ENCODE results near the gene PON2.
A peak's percentile ranks its signal among the peaks of the same experiment; 100 is the strongest.

PON2 gene

DNA sequence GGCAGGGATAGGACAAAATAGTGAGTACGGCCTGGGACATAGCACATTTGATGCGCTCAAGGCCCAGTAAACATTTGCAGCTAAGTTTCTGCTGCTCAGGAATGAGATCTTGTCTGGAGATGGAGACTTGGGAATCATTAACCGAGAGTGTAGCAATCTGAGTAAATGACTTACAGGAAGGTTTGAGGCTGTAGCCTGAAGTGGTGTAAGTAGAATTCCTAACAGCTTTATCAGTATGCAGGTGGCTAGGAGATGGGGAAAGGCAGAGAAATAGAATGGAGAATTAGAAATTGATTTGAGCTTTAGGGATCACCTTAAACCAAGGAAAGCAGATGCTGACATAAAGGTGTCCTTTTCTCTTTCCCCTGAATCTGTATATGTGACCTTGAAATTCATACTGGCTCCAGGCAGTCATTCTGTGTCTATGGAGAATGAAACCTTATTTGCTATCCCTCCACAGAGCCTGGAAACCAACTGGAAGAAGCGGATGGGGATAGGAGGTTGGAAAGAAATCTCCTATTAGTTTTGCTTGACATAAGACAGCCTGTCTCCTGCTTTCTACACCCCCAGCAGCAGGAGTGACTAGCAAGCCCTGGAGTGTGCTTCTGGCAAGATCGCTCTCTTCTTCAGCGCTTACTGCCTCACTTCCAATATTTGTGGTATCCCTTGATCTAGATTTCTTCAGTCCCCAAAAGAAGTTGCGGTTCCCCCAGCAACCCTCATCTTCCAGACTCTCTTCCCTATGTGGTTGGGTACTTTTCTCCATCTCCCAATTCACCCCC lies 6.4 kb upstream of the PON2 start:
- no peak for DNase-seq

DNA sequence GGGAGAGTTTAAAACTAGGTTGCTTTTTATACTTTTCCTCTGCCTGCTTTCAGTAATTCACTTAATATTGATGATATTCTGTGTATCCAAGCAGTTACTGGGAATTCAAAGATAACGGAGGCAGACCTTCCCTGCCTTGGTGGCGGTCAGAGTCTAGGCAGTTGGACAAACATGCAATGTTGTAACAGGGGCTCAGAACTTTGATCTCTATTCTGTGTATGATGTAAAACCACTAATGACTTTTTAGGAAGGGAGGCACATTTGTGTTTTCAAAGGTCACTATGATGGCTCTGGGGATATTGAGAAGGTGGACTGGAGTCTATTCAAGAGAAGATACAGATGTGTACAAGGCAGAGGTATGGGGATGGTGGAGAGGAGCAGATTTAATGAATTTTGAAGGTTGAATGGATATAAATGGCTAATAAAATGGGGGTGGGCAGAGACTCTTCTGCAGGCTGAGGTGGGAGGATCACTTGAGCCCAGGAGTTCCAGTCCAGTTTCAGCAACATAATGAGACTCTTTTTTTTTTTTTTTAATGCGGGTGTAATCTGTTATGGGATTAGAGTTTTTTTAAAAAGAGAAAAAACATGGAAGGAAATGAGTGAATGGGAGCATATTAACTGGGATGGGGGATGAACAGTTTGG lies 5.7 kb upstream of the PON2 start:
- no peak for DNase-seq

DNA sequence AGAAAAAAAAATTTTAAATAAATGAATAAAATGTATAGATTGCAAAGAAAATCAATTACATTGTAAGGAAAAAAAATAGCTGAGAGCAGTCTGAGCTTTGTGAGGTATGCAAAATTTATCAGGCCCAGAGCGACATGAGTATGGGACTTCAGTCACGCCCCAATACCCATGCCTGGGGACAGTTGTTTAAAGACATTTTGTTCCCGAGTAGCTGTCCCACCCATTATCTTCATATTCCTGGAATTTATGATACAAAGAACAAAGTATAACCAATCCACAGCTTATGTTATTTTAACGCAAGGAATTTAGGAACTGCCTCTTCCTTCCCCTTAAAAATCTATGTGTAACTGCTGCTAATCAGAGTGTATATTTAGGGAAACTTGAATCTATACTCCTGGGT lies 1.6 kb upstream of the PON2 start:
- no peak for DNase-seq

DNA sequence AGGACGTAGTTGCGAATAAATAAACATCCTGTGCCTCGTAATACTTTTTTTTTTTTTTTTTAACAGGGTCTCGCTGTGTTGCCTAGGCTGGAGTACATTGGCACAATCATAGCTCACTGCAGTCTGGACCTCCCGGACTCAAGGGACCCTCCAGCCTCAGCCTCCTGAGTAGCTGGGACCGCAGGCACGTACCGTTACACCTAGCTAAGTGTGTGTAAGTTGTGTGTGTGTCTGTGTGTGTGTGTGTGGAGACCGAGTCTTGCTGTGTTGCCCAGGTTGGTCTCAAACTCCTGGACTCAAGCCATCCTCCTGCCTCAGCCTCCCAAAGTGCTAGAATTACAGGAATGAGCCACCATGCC lies 573 bp upstream of the PON2 start:
- DNase-seq: no peak

DNA sequence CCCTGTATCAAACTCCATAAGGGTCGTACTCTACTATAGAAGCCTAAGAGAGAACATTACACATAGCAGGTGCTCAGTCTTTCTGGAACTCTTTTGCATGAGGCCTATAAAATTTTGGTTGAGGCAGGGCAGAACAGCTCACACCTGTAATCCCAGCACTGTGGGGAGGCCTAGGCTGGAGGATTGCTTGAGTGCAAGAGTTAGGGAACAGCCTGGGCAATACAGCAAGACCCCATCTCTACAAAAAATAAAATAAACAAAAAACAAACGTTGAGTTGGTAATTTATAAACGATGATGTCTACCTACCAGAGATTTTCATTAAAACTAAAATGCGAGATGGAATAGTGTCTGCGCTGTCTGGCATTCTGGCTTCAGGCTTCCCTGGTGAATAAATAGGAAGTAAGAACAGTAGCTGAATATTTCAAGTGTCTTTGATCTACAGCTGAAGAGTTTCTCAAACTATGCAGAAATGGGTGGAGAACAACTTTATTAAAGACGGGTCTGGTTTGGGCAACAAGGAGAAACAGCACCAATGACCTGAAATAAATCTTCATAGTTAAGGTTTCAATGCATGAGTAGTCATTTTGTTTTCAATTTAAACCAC lies 774 bp downstream of the PON2 start:
- DNase-seq: no peak

DNA sequence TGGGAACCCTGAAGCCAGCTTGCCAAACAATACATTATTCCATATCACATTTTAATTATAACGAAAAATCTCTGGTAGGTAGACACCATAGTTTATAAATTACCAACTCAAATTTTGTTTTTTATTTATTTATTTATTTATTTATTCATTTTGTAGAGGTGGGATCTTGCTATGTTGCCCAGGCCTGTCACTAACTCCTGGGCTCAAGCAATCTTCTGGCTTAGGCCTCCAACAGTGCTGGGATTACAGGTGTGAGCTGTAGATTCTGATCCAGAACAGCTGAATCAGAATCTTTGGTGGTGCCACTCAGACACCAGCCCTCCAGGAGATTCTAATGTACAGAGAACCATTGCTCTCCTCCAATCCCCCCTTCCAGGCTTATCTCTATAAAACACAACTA lies 1.7 kb downstream of the PON2 start:
- DNase-seq: no peak

DNA sequence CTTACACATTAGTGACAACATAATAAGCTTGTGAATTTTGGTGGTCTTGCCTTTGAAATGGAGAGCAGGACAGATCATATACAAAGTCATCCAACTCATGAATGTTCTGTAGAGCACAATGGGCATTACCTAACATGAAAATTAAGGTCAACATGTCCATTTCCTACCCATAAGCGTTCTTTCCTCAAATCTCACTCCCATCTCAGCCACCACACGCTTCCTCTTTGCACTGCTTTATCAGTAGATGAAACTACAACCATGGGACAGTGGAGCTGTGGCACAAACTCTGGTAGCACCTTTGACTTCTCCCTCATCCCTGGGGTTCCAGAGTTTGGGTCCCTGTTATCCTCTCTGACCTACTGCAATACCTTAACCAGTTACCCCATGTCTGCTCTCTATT lies 2.2 kb downstream of the PON2 start:
- DNase-seq: no peak

DNA sequence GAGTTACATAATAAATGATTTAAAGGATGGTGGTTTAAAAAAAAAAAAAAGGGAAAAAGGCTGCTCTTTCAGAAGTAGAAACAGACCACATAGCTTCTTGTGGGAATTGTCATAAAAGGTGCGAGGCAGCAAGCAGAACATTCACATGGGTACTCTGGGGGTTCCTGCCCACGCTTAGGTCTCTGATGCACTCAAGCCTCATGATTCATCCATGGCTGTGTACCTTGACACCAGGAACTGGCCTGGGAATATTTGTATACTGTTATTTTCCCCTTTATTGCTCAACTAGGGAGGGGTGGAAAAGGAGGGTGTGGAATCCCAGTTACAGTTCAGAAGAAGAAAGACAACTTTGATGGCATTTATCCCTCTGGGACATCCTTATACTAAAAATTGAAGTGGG lies 4.0 kb downstream of the PON2 start:
- DNase-seq: peak; percentile 22

DNA sequence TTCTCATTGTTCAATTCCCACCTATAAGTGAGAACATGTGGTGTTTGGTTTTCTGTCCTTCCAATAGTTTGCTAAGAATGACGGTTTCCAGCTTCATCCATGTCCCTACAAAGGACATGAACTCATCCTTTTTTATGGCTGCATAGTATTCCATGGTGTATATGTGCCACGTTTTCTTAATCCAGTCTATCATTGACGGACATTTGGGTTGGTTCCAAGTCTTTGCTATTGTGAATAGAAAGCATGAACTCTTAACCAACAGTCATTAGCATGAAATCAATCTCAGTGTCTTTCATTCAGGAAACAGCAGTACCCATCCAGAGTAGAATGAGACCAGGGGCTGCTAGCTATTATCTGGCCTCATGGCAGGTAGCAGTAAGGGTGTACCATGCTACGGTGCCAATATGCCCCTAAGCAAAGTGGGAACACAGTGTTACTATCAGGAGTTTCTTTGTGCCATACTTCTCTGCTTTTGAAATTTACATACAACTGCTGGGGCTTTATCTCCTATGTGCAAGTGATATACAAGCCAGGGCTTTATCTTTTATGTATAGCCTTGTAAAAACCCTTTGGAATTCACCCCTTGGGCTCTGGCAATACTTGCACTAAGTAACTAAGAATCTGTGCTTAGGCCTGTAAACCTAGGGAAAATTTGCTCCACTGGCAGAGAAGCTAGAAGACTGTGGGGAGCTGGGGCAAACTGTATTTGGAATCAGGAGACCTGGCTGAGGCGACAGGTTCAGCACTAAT lies 5.4 kb downstream of the PON2 start:
- no peak for DNase-seq

DNA sequence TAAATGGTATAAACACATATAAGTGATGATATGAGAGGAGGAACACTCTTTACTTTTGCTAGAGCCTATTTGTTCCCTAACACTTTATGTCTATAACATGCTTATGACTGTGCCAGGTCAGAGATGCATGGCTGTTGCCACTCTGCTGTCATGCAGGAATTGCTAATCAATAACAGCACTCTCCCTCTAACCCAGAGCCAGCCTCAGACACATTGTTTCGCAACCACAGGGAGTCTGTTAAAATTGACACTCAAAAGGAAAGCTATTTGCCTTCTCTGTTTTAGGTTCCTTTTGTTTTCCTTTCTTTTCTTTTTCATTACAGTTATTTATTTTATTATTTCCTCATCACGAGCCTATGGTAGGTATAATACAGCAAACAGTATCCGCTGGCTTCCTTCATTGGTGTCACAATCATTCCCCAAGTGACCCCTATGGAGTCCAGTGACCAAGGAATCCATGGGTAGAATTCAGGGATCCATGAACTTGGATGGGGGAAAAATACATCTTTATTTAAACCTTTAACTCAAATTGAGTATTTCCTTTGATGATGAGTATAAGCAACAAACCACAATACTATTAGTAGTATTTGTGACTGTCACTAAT lies 6.8 kb downstream of the PON2 start:
- no peak for DNase-seq

DNA sequence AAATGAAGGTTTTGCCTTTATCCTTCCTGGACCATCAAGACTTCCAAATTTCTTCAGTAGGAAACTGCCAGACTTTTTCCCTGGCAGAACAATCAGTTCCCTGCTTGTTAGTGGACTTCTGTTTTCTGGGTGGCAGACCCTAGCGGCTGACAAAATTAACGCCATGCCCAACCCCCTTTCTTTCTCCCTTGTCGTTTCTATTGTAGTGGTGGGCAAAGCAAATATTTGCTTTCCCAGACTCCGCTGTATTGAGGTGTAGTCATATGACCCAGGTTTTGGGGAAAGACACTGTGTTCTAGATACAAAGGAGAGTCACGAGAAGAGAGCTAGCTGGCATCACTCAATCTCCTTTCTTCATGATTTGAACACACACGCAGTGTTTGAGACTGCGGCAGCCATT lies 7.7 kb downstream of the PON2 start:
- no peak for DNase-seq

DNA sequence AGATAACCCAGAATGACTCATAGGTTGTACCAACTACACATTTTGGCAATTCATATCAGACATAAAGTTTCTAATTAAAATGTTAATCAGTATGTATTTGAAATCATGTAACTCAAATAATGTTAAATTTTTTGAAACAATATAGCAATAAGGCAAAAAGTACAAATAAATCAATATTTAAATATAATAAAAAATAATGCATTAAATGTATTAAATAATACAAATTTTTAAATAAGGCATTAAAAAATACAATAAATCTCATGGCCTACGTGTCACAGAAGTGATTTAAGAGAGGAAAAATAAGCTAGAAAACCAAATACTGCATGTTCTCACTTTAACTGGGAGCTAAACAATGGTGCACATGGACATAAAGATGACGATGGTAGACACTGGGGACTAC lies 9.1 kb downstream of the PON2 start:
- no peak for DNase-seq

DNA sequence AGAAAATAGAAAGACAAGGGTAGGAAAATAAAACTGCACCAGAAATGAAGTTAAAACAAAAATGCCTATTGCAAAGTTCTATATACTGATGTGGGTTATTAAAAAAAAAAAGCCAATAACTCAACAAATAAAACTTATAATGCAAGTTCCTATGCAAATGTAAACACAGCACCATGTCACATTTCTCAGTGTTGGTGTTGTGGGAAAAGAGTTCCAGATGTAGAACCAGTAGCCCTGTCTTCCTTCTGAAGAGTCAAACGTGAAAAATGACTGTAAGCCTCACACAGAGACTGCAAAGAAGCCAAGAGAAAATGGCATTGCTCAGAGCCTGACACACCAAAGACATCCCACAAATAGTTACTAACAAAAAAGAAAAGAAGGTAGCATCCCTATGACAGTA lies 10.1 kb downstream of the PON2 start:
- peak; percentile 47 for DNase-seq

DNA sequence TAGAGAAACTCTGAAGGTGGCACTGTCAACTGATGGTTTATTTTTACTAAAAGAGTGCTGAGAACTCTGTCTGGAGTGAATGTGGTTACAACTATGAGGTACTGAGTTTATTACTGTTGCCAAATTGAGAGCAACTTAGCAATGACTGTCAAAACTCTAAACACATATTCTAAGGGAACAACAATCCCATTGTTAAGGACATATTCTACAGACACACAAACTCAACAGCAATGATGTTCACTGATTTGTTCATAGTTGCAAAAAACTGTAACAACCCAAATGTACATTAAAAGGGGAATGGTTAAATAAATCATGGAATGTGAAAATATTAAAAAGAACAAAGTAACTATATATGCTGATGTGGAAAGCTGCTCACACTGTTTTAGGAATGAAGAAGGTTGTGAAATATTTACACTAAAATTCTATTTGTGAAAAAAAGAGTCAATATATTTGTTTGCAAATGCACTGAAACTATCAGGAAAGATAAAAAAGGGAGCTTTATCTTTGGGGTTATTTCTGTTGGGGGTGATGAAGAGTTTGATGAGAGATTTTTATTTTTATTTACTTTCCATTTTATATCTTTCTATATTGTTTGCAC lies 12.9 kb downstream of the PON2 start:
- DNase-seq: no peak

DNA sequence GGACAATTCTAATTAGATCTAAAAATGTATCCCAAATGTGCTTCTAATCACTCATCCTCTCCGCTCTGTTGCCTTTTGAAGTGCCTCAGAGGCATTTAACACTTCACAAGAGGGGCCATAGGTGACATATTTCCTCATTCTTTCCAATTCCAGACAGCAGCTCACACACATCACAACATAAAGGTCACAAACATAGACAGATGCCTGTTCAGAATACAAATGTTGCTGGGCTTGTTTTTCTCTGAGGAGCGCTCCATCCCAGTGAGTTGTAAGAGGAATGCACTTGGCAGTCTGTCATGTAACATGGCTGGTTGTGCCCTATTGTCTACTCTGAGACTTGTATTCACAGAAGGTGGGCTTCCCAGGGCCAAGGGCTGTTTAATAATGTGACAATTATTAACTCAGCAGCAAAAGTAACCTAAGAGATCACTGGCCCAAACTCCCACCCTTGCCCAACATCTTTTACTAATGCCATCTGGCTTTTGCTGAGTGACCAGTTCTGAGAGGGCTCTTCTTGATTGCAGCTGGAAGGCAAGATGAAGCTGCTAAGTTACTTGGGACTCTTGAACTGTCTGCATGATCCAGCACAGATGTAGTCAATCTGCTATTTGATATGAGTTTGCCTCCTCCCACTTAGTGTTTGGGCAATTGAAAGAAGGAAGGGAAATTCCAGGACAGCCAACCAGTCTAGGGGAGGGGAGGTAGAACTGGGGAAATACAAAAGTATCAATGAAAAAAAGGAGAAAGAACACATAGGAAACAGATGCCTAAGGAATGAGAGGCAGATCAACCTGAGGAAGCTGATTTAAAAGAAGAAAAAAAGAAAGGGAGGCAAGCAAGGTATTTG lies 13.6 kb downstream of the PON2 start:
- peak; percentile 60 for DNase-seq

DNA sequence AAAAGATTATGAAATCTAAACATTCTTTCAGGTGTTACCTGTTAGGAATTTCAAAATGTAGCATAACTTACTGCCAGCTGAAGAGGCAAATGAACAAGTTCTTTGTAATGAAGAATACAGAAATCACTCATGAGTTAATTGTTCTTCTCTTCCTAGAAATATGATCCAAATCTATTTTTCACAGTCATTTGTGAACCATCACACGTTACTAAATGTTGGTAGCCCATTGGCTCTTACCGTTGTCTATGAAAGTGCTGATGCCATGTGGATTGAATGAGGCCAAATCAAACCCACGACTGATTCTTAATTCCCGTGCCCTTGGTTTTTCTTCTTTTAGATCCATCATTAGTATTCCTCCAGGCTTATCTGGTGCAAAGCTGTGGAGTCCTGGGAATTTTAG lies 22.8 kb downstream of the PON2 start:
- DNase-seq: no peak

DNA sequence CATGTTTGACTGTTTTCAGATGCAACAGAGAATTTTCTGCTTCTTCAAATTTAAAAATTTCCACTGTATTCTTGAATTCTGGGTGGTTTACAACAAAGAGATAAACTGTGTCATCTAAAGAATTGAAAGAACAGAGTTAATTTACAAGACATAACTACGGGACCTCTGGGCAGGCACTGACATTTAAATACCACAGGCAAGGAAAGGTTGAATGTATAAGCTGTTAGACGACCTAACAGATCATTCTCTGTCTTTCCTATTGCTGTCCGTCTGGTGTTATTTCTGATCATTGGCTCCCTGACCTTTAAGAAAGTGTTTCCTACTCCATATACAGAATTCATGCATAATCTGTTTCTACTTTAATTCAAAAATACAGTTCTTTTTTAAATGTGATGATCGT lies 23.2 kb downstream of the PON2 start:
- no peak for DNase-seq

DNA sequence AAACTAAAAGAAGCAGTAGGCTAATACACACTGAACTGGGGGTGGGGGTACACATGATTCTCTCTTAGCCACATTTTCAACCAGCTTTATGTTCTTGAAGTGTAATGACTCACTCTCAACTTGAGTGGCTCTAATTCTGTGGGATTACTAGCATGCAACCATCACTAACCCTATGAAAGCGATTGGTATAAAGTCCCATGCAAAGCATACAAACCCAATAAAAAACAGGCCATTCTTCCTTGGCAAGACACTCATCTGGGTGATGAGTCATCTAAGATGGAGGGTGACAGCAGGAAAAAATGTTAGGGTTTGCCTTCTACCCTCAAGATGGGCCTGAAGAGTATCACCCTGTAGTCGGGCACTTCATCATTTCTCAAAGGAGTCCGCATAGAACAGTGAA lies 23.8 kb downstream of the PON2 start:
- DNase-seq: peak; percentile 31

DNA sequence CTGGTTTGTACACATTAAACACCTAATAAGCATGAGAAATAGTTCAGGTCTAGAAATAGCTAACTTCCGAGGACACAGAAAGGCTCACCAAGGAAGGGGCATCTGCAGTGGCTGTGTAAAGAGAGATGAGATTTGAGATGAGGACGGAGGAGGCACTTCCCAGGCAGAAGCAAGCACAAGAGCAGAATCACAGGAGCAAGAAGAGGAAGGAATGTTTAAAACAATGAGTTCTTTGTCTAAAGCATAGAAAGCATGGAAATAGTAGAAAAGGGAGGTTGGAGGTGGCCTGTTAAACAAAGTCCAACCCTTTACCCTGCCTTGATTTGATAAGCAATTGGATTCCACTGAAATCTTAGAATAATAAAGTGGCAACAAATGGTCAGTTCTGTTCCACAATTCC lies 27.1 kb downstream of the PON2 start:
- no peak for DNase-seq

DNA sequence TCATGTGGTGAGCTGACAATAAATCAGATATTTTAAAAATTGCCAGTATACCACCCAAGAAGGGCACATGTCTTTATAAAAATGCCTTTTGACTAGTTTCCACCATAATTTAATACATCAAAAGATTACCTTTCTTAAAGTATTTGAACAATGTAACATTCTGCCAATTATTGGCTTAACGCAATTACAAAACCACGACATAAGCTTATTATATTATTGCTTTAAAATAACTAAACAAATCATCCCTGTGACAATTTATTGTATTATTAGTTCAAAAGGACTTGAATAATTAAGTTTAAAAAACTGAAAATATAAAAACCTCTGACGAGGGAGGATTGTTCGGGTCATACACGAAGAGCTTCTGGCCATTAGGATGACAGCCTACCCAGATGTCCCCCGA lies 29.0 kb downstream of the PON2 start:
- DNase-seq: no peak

DNA sequence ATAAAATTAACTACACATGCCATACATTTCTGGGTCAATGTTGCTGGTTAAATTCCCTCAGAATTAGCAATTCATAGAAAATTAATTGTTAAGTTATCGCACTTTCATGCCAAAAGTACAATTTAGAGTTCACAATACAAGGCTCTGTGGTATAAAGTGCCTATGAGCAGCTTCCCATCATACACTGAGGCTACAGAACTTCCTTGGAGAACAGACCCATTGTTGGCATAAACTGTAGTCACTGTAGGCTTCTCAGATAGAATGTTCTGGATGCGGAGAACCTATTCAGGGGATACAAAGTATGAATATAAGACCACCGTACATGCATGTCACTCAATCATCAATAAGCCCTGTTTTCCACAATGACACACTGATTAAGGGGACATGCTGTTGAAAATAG lies 29.6 kb downstream of the PON2 start:
- no peak for DNase-seq
